WERI-Rb-1 (cell line): Measurements from ENCODE around the gene SYCN.
A peak's percentile ranks its signal among the peaks of the same experiment; 100 is the strongest.

Experiments
- DNase-seq: peaks from one replicate; pipeline ENCODE4 v3.0.0-alpha.2; 2020
- H3K27ac ChIP-seq: fragments of 250-450 bp; sonication (Bioruptor Pico); 2 replicates; pipeline ENCODE4 v1.5.1; 2020; ENCODE audit warnings: mild to moderate bottlenecking, moderate library complexity
- H3K27me3 ChIP-seq: fragments of 250-450 bp; sonication (Bioruptor Pico); 2 replicates; pipeline ENCODE4 v1.5.1; 2021; ENCODE audit warnings: mild to moderate bottlenecking, low read depth, moderate library complexity; ENCODE audit not compliant: insufficient read depth, severe bottlenecking
- H3K36me3 ChIP-seq: fragments of 250-450 bp; sonication (Bioruptor Pico); 2 replicates; pipeline ENCODE4 v1.5.1; 2020; ENCODE audit warnings: mild to moderate bottlenecking, moderate library complexity
- H3K4me3 ChIP-seq: 2 replicates; pipeline ENCODE4 v1.5.1; 2011; ENCODE audit warnings: low read depth, mild to moderate bottlenecking, control low read depth, low read length
- H3K9me3 ChIP-seq: fragments of 250-450 bp; sonication (Bioruptor Pico); 2 replicates; pipeline ENCODE4 v1.5.1; 2021; ENCODE audit warnings: mild to moderate bottlenecking, moderate library complexity; ENCODE audit not compliant: severe bottlenecking
- TF ChIP-seq, protein P1 (sequence below): IDR thresholded peaks from 2 replicates; pipeline ENCODE4 v1.5.1; 2011; ENCODE audit warnings: low read depth, mild to moderate bottlenecking, control low read depth, inconsistent platforms, low read length

SYCN gene

DNA sequence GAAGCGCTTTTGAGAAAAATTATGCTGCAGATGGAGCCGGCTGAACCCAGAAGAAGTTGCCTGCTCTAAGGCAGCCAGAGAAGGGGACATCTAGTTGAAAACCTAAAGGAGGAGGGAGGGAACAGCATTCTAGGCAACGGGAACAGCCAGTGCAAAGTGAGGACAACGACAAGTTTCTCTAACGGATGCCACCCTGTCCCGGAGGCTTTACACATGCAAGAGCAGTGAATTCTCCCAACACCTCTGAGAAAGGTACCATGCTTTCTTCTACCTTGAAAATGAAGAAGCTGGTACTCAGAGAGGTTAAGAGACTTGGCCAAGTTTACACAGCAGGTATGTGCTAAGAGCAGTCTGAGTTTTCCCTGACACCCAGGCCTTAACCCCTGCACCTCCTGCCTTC lies 34.9 kb upstream of the SYCN start:
- Histone ChIP-seq H3K9me3 (no peaks in the 10 kb centered on the region), H3K36me3 (no peaks in the 10 kb centered on the region), H3K27ac (no peak overlapping the region), H3K27me3 (no peaks in the 10 kb centered on the region), H3K4me3 (no peak overlapping the region)
- TF ChIP-seq, protein P1, sequence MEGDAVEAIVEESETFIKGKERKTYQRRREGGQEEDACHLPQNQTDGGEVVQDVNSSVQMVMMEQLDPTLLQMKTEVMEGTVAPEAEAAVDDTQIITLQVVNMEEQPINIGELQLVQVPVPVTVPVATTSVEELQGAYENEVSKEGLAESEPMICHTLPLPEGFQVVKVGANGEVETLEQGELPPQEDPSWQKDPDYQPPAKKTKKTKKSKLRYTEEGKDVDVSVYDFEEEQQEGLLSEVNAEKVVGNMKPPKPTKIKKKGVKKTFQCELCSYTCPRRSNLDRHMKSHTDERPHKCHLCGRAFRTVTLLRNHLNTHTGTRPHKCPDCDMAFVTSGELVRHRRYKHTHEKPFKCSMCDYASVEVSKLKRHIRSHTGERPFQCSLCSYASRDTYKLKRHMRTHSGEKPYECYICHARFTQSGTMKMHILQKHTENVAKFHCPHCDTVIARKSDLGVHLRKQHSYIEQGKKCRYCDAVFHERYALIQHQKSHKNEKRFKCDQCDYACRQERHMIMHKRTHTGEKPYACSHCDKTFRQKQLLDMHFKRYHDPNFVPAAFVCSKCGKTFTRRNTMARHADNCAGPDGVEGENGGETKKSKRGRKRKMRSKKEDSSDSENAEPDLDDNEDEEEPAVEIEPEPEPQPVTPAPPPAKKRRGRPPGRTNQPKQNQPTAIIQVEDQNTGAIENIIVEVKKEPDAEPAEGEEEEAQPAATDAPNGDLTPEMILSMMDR, result no peak
- DNase-seq, result no peak

DNA sequence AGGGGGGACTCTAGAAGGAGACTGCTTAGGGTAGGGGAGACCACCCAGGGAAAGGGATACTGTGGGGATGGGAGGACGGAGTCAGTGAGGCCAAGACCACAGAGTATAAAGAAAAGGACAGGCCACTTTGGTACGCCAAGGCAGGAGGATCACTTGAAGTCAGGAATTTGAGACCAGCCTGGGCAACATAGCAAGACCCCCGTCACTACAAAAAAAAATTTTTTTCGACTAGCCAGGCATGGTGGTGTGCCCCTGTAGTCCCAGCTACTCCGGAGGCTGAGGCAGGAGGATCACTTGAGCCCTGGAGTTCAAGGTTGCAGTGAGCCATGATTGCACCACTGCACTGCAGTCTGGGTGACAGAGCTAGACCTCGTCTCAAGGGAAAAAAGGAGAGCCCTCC lies 34.1 kb upstream of the SYCN start:
- TF ChIP-seq, protein P1, result no peak
- no peak for DNase-seq
- H3K27me3 ChIP-seq, result no peaks in the 10 kb centered on the region
- no peaks in the 10 kb centered on the region for H3K9me3 ChIP-seq
- no peaks in the 10 kb centered on the region for H3K36me3 ChIP-seq
- no peak overlapping the region for H3K4me3 ChIP-seq
- H3K27ac ChIP-seq, result no peak overlapping the region

DNA sequence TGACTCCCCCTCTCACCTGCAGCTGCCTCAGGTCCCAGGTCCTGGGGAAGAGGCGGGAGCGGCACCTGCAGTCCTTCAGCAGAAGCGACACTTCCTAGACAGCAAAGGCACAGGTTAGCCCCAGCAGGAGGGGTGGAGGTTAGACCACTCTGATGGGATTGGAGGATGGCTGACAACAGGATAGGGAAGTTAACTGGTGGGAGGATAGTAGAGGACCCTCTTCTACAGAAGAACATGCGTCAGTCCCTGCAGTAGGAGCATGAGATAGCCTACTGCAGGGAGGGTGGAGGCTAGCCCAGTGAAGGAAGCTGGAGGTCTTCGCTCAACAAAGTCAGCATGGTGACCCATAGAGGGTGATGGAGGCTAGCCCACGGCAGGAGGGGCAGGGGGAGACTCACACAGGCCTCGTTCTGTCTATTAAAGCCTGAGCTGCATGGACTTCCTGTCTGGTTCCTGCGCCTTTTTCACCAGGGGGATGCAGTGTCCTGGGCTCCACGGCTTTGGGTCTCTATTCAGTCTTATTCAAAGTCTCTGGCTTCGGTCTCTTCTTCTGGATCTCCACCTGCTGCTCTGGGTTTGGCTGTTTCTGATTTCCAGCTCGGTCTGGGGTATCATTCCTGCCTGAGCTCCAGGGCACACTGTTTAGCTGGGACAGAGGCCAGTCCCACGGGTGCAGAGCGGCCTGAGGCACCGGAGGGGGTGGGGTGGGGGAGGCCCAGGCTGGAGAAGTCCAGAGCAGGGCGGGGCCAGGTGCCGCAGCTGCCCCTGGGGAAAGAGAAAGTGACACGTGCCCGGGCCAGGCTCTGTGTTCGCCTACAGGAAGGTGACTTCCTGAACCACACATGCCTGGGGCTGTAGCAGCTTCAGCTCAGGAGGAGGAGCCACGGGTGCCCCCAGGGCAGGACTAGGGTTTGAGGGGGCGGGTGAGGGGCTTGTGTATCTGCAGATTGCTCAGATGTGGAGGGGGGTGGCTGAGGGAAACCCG lies 33.4 kb upstream of the SYCN start:
- TF ChIP-seq, protein P1, result no peak
- no peaks in the 10 kb centered on the region for H3K27me3 ChIP-seq
- no peak overlapping the region for H3K27ac ChIP-seq
- no peak overlapping the region for H3K4me3 ChIP-seq
- H3K36me3 ChIP-seq, result no peaks in the 10 kb centered on the region
- peak; percentile 20 for DNase-seq
- no peaks in the 10 kb centered on the region for H3K9me3 ChIP-seq

DNA sequence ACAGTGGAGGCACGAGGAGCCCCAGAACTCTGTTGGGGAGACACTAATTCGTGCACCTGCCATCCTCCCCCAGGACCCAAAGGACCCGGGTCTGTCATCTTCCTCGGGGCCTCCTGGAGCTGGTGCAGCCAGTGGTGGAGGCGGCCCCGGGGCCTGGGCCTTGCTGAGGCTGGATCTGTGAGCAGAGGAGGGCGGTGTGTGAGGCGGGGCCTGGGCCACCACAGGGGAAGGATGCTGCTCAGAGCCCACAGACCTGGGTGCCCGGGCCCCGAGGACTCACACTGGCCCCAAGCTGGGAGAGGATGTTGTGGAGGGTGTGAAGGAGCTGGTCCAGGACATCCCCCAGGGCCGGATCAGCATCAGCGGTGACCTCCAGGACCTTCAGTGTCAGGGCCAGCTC lies 32.5 kb upstream of the SYCN start:
- Histone ChIP-seq H3K27ac (no peak overlapping the region), H3K4me3 (no peak overlapping the region), H3K27me3 (no peaks in the 10 kb centered on the region), H3K36me3 (no peaks in the 10 kb centered on the region), H3K9me3 (no peaks in the 10 kb centered on the region)
- TF ChIP-seq, protein P1, result no peak
- no peak for DNase-seq

DNA sequence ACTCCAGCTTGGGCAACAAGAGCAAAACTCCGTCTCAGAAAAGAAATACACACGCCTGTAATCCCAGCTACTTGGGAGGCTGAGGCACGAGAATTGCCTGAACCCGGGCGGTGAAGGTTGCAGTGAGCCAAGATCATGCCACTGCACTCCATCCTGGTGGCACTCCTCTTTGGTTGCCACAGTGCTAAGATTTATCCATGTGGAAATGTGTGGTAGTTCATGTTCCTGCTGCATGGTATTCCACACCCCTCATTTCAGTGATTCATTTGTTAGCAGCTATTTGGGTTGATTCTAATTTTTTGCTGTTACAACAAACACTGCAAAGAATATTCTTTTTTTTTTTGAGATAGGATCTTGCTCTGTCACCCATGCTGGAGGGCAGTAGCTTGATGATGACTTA lies 28.6 kb upstream of the SYCN start:
- Histone ChIP-seq H3K27me3 (no peaks in the 10 kb centered on the region), H3K9me3 (no peaks in the 10 kb centered on the region), H3K36me3 (no peaks in the 10 kb centered on the region), H3K4me3 (no peak overlapping the region), H3K27ac (no peak overlapping the region)
- DNase-seq, result no peak
- TF ChIP-seq, protein P1, result no peak
